WERI-Rb-1 (cell line): ENCODE measurements around the gene PRAC2.

Experiments used
- DNase-seq: peaks from one replicate; pipeline ENCODE4 v3.0.0-alpha.2; 2020
- H3K27ac ChIP-seq: fragments of 250-450 bp; sonication (Bioruptor Pico); 2 replicates; pipeline ENCODE4 v1.5.1; 2020; ENCODE audit warnings: mild to moderate bottlenecking, moderate library complexity
- H3K27me3 ChIP-seq: fragments of 250-450 bp; sonication (Bioruptor Pico); 2 replicates; pipeline ENCODE4 v1.5.1; 2021; ENCODE audit warnings: mild to moderate bottlenecking, low read depth, moderate library complexity; ENCODE audit not compliant: insufficient read depth, severe bottlenecking
- H3K36me3 ChIP-seq: fragments of 250-450 bp; sonication (Bioruptor Pico); 2 replicates; pipeline ENCODE4 v1.5.1; 2020; ENCODE audit warnings: mild to moderate bottlenecking, moderate library complexity
- H3K4me3 ChIP-seq: 2 replicates; pipeline ENCODE4 v1.5.1; 2011; ENCODE audit warnings: low read depth, mild to moderate bottlenecking, control low read depth, low read length
- H3K9me3 ChIP-seq: fragments of 250-450 bp; sonication (Bioruptor Pico); 2 replicates; pipeline ENCODE4 v1.5.1; 2021; ENCODE audit warnings: mild to moderate bottlenecking, moderate library complexity; ENCODE audit not compliant: severe bottlenecking
- TF ChIP-seq, protein P1 (sequence below): IDR thresholded peaks from 2 replicates; pipeline ENCODE4 v1.5.1; 2011; ENCODE audit warnings: low read depth, mild to moderate bottlenecking, control low read depth, inconsistent platforms, low read length

The PRAC2 gene

DNA sequence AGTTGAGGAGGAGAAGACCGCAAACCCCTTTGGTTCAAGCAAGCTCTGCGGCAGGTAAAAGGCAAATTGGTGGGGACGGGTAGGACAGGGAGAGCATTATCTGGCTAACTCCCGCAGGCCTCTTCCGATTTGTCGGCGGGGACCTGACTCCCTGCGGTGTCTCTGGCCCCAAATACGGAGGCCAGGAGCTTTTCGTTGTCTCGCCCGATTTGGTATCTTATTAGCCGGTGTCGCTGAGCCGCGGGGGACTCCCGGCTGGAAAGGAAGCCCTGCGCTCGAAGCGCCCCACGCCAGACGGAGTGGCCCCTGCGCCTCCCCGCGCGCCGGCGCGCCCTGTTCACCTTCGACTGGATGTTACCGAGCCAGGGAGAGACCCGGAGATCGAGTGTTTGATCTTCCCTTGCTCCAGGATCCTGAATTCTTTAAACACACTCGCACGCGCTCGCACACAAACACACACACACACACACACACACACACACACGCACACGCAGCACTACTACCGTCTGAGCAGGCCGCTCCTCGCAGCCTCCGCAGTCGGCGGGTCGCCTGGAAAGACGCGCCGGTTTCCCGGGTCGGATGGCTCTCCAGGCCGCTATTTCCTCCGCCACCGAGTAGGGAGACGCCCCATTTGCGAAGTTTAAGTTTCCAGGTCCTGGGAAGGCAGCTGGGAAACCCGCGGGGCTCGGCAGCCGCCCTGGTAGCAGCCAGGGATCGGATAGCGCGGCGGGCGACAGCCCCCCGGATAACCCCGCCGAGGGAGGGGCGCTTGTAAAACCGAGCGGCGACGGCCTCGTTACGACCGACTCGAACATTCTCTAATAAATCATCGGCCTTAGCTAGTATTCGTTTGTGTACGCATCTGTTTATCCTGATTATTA, 4.0 kb upstream of the PRAC2 start:
- no peak overlapping the region for H3K27ac ChIP-seq
- H3K4me3 ChIP-seq, result no peak overlapping the region
- H3K9me3 ChIP-seq, result peaks cover 32% of the 10 kb centered on the region
- H3K27me3 ChIP-seq, result peaks cover 87% of the 10 kb centered on the region
- TF ChIP-seq, protein P1, sequence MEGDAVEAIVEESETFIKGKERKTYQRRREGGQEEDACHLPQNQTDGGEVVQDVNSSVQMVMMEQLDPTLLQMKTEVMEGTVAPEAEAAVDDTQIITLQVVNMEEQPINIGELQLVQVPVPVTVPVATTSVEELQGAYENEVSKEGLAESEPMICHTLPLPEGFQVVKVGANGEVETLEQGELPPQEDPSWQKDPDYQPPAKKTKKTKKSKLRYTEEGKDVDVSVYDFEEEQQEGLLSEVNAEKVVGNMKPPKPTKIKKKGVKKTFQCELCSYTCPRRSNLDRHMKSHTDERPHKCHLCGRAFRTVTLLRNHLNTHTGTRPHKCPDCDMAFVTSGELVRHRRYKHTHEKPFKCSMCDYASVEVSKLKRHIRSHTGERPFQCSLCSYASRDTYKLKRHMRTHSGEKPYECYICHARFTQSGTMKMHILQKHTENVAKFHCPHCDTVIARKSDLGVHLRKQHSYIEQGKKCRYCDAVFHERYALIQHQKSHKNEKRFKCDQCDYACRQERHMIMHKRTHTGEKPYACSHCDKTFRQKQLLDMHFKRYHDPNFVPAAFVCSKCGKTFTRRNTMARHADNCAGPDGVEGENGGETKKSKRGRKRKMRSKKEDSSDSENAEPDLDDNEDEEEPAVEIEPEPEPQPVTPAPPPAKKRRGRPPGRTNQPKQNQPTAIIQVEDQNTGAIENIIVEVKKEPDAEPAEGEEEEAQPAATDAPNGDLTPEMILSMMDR, result no peak
- DNase-seq, result no peak
- no peaks in the 10 kb centered on the region for H3K36me3 ChIP-seq

DNA sequence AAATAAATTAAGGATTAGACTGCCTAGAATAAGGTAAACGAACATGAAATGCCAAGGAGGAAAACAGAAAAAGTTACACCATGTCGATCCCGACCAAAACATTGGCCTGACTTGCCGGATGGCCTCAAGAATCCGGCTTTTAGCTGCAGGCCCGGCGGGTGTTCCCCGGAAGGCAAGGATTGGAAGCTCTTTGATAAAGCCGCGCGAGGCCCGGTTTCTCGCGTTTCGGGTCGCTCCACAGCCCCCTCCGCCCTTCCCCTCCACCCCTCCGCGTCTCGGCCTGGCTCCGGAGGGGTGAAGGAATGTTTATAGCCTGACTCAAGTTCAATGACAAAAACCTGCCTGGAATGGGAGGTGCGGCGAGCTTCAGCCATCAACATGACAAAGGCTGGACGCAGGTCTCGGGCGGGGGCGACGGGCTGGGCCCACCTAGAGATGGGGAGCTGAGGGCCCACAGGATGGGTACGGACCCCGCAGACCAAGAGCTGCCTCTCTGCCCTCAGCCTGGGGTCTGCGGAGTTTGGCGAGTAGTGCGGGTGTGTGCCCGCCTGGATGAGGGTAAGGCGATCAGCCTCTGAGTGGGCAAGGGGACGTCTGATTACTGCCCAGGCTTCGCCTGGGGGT, 3.2 kb upstream of the PRAC2 start:
- Histone ChIP-seq H3K27ac (no peak overlapping the region), H3K9me3 (peaks cover 31% of the 10 kb centered on the region), H3K36me3 (no peaks in the 10 kb centered on the region), H3K4me3 (no peak overlapping the region), H3K27me3 (peaks cover 88% of the 10 kb centered on the region)
- TF ChIP-seq, protein P1, result no peak
- DNase-seq, result no peak

DNA sequence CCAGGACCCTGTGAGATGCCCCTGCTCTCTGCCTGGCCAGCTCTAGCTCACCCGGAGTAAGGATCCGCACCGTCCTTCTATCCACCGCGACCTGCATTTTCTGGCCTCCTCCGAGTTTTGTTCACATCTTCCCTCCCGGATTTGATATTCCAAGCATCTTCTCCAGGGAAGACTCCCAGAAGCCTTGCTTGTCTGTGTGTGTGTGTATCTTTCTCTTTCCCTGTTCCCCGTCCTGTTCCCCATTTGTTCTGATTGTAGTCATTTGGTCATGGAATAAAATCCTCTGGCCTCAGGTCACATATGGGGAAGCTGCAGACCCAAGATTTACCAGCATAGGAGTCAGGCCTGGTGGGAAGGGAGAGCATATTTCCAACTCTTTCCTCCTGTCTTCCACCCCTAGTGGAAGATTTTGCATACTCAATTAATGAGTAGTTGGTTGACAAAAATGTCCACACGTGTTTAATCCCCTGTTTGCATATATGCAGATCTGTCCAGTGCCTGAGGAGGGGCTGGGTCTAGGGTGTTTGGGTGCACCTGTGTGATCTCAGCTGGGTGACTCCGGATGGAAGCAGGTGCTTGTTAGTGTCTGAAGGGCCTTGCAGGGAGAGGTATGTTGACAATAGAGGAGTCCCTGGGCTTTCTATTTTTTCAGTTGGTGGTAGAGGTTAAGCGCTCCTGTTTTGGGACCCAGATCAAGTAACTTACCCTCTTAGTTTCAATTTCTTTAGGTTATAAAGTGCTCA, 2.5 kb upstream of the PRAC2 start:
- H3K4me3 ChIP-seq, result no peak overlapping the region
- TF ChIP-seq, protein P1, result no peak
- no peaks in the 10 kb centered on the region for H3K36me3 ChIP-seq
- H3K9me3 ChIP-seq, result peaks cover 33% of the 10 kb centered on the region
- no peak for DNase-seq
- no peak overlapping the region for H3K27ac ChIP-seq
- peaks cover 95% of the 10 kb centered on the region for H3K27me3 ChIP-seq

DNA sequence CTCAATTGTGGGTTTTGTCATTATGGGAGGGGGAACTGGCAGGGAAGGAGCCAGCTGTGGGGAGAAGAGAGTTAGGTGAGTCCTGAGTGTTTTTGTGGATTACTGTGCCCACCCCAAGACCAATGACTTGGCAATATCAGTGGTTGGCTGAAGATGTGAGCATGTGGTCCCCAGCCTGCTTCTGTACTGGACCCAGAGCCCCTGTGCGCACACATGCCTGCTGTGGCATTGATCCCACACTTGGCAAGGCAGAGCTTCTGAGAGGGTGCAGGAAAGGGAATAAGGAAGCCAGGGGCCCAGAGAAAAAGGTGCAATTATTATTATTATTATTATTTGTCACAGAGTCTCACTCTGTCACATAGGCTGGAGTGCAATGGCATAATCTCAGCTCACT, 2.0 kb upstream of the PRAC2 start:
- Histone ChIP-seq H3K27me3 (peaks cover 97% of the 10 kb centered on the region), H3K9me3 (peaks cover 34% of the 10 kb centered on the region), H3K4me3 (no peak overlapping the region), H3K36me3 (no peaks in the 10 kb centered on the region), H3K27ac (no peak overlapping the region)
- TF ChIP-seq, protein P1, result no peak
- DNase-seq, result no peak

DNA sequence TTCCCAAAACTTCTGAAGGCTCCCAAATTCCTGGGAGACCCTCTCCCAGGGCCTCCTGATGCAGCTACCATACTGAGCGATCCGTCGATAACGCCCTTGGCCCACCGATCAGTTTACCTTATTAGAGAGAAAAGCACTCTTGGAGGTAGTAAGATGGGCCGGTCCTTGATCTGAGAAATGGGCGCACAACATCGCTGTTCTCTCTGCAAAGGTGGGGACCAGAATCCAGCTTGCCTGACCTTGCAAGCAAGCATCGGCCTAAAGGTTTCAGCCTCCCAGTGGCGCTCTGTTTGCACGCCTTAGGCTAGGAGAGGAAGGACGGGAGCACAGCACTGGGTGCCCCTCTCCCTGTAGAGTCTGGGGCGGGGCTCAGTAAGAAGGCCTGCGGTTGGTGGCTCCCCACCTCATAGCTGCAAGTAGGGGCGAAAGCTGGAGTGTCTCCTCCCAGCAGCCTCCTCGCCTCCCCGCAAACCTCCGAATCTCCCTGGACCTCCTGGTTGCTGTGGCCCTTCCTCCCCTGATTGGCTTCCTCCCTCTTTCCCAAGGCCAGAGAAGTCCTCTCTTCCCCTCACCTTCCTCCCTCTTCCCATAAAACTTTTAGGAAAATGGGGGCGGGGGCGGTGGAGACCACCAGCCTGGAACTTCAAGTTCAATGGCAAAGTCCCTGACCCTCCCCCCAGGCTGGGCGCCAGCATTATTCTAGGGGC, 631 bp upstream of the PRAC2 start, which contains the start of gene PRAC1:
TSS of gene PRAC1 (minus strand) at position 318 of the 707 bp plus-strand sequence. CDS start at position 192, 126 bp downstream.
- Histone ChIP-seq H3K27ac (no peak within 1 kb of the TSS), H3K27me3 (peaks cover 98% of the 10 kb centered on the region), H3K36me3 (no peaks in the 10 kb centered on the region), H3K4me3 (no peak within 1 kb of the TSS), H3K9me3 (peaks cover 29% of the 10 kb centered on the region)
- no peak for DNase-seq
- TF ChIP-seq, protein P1, result no peak
